GM19328 (cell line): Measurements from ENCODE around the gene KCNMB4.
"Not testable (repeated sequence)": the region's sequence is repeated elsewhere in the genome, so short reads cannot be mapped to it uniquely, and the experiment has no call there.

Source experiments
- ATAC-seq: cut with Tn5 transposase; IDR thresholded peaks from one replicate; pipeline ENCODE4 v1.9.1; 2021; ENCODE audit warnings: mild to moderate bottlenecking, moderate library complexity; ENCODE audit not compliant: unreplicated experiment

KCNMB4 gene

DNA sequence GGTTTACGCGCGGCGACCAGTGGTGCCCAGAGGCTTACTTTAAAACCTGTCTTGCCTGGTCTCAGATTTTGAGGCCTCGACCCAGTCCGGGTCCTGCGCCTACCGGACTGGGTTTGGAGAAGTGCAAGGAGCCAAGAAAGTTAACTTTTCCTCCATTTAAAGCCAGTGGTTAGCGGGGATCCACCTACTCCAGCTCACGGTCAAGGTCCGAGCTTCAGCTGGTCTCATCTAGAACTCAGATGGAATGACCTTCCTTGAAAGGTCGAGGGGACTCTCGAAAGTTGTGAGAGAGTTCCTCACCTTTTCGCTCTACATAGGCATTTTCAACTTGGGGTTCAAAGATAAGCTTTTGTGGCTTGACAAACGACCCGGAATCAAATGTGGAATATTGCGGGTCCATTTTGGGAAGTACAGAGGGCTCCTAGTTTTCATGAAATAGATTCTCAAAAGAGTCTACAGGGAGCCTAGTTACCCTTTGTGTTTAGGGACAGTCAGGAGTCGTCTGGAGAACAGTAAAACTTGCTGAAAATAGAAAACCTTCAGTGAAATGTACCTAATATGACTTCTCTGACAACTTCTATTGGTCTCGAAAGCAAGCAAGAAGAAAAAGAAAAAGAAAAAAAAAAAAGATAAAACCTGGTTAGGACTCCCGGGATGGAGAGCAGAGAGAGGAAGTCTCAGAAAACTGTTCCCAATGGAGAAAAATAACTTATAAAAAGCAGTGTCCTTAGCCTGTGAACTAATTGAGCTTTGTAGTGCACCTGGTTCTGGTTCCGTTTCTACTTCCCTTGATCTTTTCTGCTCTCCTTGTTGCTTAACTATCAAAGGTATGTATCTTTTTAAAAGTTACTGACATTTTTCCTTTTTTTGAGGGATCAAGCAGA, 1.4 kb downstream of the KCNMB4 start:
- ATAC-seq: no peak

DNA sequence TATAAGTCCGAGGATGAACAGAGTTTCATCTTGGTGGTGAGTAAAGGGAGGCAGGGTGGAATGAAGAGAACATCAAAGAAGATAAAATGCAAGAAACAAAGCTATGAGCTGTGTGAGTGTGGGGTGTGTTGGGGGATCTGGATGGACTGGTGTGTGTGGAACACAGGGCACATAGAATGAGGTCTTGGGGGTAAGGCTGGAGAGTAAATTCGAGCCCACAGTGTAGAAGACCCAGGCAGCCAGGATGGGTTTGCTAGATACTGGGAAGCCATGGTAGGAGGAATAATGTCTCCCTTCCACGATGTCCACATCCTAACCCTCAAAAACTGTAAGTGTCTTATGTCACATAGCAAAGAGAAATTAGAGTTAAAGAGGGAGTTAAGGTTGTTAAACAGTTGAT, 6.8 kb downstream of the KCNMB4 start:
- no peak for ATAC-seq

DNA sequence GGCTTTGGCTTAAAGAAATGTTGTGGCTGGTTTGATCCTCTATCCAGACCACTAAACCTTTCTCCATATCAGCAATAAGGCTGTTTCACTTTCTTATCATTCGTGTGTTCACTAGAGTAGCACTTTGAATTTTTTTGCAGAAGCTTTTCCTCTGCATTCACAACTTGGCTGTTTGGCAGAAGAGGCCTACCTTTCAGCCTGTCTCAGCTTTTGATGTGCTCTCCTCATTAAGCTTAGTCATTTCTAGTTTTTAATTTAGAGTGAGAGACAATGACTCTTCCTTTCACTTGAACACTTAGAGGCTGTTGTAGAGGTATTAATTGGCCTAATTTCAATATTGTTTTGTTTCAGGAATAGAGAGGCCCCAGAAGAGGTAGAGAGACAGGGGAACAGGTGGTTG, 13.8 kb downstream of the KCNMB4 start:
- ATAC-seq: no peak

DNA sequence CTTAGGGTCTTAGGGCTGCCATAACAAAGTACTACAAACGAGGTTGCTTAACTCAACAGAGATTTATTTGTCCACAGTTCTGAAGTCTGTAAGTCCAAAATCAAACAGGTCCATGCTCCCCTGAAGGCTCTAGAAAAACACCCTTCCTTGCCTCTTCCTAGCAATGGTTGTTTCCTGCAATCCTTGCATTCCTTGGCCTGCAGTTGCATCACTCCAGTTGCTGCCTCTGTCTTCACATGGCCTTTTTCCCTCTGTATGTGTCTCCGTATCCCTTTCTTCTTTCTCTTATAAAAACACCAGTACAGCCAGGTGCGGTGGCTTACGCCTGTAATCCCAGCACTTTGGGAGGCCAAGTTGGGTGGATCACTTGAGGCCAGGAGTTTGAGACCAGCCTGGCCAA, 17.4 kb downstream of the KCNMB4 start:
- ATAC-seq: no peak

DNA sequence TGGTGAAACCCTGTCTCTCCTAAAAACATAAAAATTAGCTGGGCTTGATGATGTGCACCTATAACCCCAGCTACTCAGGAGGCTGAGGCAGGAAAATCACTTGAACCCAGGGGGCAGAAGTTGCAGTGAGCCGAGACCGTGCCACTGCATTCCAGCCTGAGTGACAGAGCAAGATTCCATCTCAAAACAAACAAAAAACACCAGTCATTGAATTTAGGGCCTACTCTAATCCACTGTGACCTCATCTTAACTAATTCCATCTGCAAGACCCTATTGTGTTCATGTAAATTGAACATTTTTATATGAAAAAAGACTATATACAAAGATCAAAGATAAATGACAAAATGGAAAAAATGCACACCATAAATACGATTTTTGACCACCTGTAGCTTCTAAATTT, 17.8 kb downstream of the KCNMB4 start:
- ATAC-seq: no peak

DNA sequence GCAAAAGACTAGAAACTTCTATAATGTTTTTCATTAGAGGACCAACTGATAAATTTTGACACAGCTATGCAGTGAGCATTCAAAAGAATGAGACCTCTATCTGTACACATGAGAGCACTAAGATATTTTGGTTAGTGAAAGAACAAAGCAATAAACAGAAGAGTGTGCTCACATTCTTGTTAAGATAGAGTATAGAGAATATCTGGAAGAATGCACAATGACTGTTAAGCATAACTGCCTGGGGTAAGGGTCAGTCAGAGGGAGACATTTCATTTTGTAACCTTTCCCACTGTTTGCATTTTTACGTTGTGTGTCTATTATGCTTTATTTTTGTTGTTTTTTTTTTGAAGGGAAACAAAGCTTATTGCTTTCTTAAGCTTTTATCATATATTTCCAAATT, 20.7 kb downstream of the KCNMB4 start:
- ATAC-seq: no peak

DNA sequence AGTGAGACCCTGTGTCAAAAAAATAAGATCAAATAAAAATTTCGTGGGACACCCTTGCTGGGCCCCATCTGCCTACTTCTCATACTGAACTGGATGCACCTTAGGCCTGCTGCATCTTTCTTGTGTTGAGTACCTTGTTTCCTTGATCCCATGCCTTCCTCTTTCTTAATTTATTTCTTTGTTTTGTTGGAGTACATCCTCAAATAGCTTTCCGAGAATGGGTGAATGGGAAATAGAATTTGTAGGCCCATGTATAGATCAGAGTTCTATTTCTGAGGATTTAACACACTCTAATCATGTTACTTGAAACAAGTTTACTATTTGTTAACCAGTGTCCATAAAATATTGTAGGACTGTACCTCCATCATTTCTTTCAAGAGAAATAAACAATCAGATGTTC, 23.6 kb downstream of the KCNMB4 start:
- ATAC-seq: no peak

DNA sequence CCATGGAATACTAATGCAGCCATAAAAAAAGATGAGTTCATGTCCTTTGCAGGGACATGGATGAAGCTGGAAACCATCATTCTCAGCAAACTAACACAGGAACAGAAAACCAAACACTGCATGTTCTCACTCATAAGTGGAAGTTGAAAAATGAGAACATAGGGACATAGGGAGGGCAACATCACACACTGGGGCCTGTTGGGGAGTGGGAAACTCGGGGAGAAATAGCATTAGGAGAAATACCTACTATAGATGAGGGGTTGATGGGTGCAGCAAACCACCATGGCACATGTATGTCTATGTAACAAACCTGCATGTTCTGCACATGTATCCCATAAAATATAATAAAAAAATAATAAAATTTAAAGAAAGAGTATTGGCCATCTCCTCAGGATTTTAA, 26.5 kb downstream of the KCNMB4 start:
- not testable (repeated sequence) for ATAC-seq

DNA sequence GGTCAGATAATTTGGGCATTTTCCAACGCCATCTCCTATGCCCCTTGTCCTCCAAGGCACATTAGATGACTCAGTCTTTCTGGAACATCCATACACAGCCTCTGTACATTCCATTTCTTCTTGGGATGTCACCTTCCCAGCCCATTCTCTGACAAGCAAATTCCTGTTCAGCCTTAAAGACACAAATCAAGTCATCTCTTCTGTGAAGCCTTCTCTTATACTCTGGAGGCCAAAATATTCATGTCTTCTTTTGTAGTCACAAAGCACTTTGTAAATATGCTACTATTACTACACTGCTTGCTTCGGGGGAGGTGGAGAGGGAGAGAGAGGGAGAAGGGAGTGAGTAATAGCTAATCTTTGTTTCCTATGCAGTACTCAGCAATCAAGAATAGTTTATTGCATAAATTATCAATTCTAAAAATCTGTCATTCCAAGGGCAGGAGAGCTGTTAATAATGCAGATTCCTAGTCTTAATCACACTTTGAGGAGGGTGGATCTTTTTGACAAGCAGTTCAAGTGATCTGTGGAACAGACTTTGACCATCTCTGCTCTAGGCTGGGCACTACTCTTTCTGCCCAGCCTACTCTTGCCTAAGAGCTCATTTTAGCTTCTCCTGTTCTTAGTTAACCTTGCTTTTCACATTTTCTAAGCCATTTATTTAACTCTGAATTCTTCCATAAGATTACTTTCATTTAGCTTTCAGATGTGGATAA, 27.9 kb downstream of the KCNMB4 start:
- ATAC-seq: no peak

DNA sequence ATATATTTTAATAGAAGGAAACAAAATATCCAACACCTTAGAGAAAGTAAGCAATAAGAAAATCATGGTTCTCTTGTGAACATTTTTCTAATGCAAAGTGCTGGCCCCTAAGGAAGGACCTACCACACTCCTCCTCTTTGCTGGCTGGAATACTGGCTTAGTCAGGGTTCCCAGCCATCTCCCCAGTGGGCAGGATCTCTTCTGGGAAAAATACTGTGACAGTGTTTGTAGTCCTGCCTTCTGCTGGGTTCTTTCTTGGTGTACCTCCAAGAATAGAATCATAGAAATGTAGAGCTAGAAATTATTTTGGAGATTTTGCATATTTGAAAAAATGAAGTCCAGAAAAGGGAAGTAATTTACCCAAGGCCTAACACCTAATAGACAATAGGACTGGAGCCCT, 31.9 kb downstream of the KCNMB4 start:
- ATAC-seq: no peak

DNA sequence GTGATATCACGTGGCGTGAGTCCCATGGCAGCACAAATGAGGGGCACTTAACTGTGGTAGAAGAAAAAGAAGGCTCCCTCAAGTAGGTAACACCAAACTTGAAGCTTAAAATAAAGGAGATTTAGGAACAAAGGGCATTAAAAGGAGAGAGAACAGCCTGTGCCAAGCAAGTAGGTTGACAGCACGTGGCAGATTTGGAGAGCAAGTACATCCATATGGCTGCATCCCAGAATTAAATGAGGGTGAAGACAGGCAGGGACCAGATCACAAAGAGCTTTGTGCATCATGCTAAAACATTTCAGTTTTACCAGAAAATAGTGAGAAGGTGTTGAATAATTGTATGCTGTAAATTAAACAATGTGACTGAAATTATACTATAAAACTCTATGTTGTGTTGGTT, 32.8 kb downstream of the KCNMB4 start:
- ATAC-seq: no peak

DNA sequence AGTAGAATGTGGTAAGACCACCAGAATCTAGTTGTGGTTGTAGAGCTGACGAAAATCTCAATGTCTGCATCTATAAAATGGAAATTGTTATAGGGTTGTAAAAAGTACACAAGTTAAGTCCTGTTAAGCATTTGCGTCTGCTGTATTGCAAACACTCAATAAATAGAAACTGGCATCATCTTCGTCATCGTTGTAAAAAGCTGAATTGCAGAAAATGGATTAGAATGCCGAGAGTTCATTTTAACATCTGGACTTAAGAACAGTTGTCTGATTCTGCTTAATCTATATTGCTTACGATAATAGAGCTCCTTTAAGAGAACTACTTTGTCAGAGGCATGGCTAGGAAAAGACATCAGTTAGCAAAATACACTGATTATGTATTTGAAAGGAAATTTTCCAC, 33.2 kb downstream of the KCNMB4 start:
- no peak for ATAC-seq

DNA sequence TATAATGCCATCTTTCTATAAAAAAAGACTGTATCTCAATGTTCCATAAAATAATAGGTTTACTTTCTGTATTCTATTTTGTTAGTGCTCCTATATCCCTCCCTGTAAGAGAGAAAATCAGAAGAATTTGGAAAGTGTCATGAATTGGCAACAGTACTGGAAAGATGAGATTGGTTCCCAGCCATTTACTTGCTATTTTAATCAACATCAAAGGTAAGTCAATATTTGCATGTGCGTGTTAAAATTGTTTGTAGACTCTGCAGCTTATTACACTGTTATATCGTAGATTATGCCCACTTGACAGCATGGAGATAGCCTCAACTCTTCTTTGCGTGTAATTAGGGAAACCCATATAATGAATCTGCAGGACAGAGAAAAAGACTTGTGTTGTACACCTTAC, 34.0 kb downstream of the KCNMB4 start:
- no peak for ATAC-seq

DNA sequence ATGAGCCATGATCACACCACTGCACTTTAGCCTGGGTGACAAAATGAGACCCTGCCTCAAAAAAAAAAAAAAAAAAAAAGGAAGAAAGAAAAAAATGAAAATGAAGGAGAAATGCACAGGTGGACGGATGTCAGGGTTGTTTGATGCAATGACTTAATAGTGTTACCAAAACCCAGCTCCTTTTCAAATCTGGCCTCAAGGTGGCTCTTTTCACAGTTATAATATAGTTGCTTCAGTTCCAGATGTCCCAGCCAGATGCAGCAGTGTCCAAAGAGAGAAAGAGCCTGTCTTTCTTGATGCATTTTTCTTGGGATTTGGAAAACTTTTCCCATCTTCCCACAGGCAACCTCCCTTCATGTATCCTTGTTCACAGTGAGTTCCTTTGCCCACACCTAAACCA, 36.5 kb downstream of the KCNMB4 start:
- no peak for ATAC-seq

DNA sequence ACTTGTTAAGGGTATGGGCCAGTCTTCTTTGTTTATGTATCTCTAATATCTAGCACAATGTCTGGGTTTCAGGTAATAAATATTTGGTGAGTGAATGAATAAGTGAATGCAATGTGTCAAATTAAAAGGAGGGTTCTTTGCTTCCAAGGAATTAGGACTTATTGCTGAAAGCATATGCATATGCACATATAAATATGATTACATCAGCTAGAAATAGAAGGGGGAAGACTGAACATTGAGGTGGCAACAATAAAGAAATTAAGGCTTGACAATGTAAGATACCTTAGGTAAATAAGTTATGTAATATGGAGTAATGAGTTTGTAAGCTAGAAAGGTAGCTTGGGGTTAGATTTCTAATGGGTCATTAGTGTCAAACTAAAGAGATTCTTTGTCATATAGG, 37.7 kb downstream of the KCNMB4 start:
- ATAC-seq: no peak

DNA sequence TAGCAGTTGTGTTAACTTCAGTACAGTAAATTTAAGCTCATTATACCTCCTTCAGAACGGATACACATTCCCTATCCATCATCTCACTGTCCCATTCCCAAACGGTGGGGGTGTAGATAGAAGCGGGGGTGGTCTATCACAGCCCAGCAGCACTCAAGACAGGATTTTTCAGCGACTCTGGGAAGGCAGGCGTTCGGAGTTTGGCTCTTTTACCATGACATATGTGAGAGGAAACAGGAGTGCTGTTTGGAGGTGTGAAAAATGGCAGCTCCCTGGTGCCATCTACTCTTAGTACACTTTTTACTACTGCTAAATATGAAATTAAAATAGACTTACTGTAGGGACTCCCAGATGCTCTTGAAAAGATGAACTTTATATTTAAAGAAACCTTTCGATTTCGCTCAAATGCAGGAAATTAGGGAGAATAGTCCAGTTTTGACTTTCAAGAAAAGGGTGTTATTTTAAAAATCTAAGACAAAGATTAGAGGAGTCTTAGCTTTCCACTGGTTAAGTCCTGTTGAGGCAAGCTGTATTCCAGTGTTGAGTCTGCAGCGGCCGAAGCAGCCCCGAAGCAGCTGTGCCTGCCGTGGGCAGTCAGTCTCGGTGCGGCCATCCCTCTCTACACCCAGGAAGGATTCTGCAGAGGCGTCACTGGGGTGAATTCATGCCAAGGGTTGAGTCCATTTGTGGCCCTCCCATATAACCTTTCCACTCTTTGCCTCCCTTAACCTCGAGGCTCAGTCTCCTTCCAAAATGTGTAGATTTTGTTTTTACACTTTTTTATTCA, 42.1 kb downstream of the KCNMB4 start:
- ATAC-seq: no peak

DNA sequence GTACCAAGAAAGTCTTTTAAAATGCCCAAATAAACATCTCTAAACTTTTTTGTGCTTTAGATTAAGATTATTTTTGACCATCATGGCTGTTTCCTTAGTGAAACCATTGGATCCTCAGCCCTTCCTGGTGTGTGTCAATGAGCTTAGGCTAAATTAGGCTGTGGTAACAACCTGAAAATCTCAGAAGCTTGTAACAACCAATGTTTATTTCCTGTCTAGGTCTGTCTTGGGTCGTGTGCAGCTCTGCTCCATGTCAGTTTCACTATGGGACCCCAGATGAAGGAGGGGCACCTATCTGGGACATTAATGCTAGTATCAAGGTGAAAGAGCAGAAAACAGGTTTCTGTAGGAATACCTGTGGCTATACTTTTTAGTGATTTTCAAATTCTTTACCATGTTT, 49.9 kb downstream of the KCNMB4 start:
- no peak for ATAC-seq

DNA sequence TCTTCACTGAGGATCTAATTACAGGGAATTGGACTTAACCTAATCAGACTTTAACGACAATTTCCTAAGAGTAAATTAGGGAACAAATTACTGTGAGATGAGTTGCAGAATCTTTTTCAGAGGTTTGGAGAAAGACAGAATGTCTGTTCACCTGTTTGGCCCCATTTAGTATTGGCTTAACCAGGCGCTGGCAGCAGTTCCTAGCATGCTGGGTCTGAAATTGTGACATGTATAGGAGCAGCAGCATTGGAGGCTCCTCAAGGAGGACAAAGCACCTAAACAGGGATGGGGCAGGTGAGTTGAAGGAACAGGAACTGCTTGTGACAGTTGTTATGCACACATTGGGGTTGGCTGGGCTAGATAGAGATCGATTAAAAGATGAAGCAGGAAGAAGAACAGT, 51.0 kb downstream of the KCNMB4 start:
- no peak for ATAC-seq

DNA sequence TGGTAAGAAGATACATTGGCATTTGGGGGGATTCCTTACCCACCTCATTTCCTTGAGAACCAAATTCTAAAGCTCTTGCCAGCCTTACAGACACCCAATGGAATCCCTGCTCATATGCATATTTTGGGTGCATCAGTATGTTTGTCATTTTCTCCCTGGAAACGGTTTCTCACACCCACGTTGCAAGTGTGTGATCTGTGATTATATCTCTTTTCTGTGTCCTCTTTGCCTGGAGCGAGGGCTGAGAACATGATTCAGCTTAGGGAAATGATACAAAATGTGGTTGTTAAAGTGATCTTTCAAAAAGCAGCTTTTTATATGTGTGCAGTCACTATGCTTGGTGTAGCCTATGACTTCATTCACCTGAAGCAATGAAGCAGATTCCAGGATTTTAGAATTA, 52.0 kb downstream of the KCNMB4 start:
- no peak for ATAC-seq

DNA sequence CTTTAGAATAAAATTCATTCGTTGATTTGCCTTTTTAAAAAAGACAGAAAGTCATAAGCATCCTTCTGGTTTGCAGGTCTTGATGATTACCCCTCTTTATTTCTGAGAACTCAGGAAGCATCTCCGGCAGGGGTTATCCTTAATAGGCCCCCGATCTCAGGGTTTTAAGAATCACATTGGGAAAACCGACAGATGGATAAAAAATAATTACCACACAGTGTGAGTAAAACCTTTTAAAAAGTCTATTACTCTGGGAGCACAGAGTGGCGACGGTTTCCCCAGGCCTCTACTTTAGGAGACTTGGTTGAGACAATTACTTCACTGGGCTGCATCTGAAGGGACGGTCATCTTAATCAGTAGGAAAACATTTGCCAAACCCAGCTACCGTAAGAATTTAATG, 56.5 kb downstream of the KCNMB4 start:
- no peak for ATAC-seq

DNA sequence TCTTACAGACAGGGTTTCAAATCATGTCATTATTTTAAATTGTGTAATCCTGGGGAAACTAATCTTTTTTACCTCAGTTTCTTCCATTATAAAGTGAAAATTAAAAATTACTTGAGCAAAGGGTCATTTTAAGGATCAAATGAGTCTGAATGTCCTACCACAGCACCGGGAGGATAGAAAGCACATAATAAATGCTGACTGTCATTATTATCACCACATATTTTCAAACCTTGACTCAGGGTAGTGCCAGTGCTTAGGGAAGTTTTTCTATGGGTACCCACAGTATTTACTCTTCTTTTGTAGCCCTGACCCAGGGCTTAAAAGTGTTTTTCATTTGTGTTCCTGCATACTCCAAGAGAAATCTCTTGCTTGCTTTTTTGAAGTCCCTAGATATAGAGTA, 60.5 kb downstream of the KCNMB4 start:
- no peak for ATAC-seq

DNA sequence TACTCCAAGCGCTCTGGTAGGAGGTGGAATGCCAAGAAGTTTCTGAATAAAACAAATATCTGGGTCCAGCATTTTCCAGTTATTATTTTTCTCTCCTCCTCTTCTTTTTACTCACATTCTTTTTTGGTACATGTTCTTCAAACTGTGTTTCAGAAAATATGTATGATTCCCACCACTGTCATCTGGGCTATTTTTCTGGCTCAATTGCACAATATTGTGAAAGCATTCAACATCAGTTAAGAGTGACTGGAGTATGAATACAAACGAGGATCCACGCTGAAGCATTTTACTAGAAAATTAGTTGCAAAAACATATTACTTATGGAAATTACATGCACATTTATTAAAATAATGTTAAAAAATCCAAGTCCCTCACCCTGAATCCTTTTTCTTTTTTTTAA, 61.5 kb downstream of the KCNMB4 start:
- ATAC-seq: no peak
